ENCODE results near the gene PLEKHG1.
A peak's percentile ranks its signal among the peaks of the same experiment; 100 is the strongest.

The PLEKHG1 gene

DNA sequence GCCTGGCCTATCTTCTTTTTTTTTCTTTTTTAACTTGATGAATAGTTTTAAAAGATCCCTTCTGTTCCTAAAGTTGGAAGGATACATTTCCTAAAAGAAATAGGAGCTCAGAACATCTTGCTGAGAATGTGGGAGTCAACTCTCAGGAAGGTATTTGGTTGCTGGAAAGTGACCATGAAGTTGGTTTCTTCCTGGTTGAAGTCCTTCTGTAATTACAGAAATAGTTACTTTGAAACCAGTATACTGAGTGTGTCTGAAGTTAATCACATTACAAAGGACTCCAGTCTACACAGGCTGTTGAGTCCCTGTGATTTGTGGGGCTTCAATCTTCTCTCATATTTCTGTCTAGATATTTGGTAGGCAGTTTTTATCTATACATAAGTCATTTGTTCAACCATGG is 9.8 kb upstream of the PLEKHG1 start:
- DNase-seq (ENCODE audit: low read depth) = no peak

DNA sequence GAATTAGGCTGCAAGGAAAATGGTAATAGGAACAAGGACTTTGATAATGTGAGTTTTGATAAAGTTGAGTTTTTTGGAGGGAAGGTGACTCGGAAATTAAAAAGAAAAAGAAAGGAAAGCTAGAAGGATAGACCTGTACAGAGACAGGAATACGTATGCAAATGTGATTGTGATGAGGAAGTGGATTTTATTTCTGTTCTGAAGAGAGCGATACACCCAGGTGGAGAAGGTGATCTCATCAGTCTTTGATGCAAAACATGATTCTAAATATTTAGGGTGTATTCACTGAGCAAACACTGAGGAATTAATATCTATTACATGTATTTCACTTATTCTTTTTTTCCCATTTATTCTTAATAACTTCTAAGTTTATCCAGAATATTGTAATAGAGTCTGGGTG is 9.2 kb upstream of the PLEKHG1 start:
- no peak for DNase-seq (ENCODE audit: low read depth)

DNA sequence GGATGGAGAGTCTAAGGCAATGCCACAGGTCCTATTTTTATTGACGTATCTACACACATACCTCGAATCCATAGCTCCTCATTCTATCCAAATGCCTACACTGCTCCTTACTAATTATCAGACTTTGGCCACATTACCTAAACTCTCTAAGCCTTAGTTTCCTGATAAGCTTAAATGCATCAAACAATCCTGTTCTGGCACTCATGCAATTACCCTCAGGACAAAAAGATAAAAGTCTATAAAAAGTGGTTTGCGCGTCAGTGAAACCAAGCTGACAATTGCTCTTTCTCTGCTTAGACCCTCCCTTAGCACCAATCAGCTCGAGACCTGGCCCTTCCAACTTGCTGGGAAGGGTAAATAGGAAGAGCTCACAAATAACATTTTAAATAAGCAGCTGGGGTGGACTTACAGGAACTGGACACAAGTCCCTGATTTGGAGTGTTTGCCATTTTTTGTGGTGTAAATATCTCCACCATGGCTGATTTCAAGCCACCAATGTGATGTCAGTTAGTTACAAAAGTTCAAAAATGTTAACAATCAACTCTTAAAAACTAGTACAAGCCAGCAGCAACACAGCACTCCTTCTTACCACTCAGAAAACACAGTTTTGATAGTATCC is 7.2 kb upstream of the PLEKHG1 start:
- no peak for DNase-seq (ENCODE audit: low read depth)

DNA sequence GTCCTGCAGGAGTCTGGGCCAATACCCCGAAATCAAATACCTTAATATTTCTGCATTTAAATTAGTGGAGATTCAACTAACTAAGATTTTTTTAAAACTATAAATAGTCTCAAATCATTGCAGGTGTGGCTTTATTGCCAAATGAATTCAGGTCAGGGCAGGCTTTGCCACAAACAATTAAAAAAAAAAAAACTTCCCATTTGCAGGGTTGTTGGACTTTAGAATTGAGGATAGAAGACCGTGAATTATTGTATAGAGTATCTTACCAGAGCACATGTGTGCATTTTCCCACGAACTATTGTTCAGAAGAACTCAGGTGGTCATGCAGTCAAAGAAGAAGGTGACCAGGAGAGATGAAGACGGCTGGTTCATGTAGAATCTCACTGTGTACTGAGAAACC is 6.6 kb upstream of the PLEKHG1 start:
- no peak for DNase-seq (ENCODE audit: low read depth)

DNA sequence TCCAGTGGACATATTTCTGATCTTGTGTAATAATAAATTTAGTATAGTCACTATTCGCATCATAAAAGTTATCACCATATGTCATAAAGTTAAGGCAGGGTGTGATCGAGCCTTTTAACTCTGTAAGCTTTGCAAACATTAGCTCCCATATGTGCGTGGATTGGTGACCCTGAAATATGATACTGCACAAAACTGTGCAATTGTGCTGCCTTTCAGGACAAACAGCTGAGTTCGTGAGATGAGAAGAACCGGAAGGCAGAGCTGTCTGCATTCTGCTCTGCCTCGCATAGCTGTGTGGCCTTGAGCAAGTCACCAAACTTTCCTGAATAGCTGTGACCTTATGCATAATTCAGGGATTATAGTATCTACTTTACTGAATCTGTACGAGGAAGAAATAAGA is 3.2 kb upstream of the PLEKHG1 start:
- no peak for DNase-seq (ENCODE audit: low read depth)

DNA sequence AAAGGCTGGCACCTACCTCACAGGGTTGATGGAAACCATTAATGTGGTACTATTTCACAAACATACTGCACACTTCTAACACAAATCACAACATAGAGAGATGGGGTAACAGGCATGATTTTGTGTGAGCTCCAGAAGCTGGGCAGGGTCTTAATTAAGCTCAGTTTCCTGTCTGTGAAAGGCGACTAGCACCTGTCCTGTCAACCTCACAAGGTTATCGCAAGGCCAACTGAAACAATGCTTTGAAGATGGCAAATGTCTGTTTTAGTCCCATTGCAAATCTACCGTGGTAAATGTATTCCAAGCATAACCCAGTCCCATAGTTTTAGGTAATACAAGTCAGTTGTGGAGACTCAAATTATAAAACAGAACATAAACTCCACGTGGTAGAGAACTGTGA is 1.3 kb upstream of the PLEKHG1 start:
- DNase-seq (ENCODE audit: low read depth) = no peak

DNA sequence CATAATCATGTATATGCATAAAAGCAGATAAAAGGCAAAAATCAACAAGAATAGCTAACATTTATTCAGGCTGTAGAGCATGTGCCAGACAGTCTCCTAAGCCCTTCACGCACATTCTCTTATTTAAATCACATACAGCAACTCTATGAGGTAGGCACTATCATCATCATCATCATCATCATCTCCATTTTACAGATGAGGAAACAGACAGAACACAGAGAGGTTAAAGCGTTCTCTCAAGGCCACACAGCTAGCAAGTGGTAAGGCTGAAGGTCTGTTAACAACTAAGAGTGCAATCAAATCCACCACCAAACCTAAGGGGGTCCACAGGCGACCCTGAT is 857 bp upstream of the PLEKHG1 start:
- DNase-seq (ENCODE audit: low read depth) = no peak

DNA sequence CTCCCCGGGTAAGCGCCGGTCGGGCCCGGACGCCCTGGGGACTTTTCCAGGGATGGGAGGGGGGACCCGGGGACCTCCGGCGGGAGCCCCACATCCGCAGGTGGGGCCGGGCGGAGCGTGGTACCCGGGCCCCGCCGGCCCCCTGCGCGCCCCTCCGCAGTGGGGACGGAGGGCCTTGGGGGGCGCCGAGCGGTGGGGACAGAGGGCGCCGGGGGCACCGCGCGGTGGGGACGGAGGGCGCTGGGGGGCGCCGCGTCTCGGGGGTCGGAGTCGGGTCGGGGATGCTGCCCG is 270 bp downstream of the PLEKHG1 start:
- no peak for DNase-seq (ENCODE audit: low read depth)

DNA sequence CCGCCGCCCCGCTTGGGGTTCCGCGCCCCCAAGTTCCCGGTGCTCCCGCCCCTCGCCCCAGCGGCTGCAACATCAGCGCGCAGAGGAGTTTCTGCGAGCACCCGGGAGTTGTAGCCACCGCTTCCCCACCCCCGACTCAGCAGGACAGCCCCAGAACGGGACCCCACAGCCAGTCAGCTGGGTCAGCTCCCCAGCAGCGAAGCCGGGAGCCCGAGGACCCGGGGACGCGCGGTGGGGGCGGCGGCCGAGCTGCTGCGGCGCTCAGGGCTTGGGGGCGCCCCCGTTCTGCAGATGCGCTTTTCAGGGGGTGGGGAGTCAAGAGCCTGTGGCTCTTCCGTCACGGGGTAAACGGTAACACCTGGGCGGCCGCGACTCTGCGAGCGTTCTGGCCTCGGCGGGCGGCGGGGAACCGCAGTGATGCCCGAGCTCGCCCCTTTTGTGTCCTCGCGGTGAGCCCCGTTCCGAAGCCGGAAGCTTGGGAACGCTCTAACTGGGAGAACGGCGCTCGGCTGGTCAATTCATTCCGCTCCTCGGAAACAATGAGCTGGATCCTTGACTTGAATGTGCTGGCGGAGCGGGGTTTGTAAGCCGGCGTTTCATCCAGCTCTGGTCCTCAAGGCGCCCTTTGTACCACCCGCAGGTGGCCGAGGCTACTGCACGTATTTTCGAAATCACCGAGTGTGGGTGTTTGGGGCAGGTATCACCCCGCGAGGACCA is 774 bp downstream of the PLEKHG1 start:
- peak; percentile 39 for DNase-seq (ENCODE audit: low read depth)

DNA sequence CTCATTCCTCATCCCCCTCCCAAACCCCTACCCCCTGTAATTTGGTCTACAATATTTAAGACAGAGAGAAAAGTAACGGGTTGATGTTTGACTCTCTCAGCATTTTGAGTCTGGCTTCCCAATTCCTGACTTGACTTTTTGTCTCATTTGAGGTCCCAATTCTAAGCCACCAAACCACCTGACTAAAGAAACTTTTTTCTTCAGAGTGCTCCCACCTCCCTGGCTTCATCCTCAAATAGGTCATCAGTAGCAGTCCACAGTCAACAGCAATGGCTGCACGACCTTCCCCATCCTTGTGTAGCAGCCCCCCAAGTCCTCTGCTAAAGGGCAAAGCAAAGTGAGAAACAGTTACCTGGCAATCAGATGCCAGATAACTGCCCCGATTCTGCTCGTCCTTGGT is 1.8 kb downstream of the PLEKHG1 start:
- DNase-seq (ENCODE audit: low read depth) = no peak

DNA sequence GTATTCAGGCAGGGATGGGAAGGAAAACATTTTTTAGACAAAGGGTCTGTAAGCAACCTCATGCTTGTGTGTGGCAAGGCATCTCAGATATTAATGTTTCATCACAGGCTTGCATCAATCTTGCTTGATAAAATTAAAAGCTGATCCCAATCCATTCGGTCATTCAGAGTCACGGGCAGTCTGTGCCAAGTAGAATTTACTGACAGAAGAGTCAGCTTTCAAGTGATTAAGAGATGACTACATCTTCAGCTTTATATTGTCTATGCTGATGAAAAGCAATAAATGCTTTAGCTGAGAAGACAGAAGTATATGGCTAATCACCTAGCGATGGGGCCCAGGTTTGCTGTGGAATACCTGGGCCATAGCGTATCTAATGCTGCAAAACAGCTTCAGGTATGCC is 3.5 kb downstream of the PLEKHG1 start:
- no peak for DNase-seq (ENCODE audit: low read depth)

DNA sequence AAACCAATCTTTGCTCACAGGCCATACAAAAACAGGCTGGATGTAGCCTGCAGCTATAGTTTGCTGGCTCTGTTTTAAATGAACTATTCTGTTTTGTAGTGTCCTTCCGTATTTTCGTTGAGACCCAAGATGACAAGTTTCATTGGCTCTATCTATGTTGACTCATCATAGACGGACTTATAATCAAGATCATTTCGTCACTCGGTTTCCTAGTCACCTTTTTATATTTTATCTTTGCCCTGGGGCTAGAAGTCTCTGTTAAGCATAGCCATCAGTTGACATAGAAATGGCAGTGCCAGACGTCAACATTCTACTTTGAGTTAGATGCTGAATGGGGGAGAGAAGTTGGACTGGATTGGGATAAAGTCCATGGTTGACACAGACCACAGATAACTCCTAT is 4.8 kb downstream of the PLEKHG1 start:
- DNase-seq (ENCODE audit: low read depth) = no peak

DNA sequence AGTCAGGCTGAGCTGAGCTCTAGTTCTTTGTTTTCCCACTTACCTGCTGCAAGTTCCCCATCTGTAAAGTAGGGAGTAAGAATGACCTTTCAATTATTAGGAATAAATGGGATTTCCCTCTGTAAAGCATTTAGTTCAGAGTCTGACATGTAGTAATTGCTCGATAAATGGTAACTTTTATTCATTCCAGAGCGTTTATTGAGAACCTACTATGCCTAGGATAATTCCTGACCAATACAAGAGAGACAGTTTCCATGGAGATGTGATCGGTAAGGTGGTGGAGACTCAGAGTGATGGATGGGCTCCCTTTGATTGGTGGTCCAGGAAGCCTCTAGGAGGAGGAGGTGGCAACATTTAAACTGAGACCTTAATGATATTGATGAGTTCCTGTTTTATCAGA is 5.6 kb downstream of the PLEKHG1 start:
- no peak for DNase-seq (ENCODE audit: low read depth)

DNA sequence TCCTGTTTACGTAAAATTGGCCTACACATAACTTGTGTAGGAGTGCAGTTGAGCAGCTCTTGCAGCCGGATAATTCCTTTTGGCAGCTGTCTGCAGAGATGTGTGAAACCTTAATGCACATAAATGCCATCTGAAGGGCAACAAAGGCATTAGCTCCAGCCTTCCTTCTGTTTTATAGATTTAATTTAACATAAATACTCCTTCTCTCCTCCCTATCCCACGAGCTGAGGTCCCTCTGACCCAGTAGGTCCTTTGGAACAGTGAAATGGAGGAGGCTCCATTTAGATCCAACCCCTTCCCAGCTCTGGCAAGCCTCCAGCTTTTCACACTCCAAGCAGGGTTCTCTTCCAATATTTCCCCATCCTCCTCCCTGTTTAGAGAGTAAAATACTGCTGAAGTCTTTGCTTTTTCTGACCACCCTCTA is 6.5 kb downstream of the PLEKHG1 start:
- no peak for DNase-seq (ENCODE audit: low read depth)

DNA sequence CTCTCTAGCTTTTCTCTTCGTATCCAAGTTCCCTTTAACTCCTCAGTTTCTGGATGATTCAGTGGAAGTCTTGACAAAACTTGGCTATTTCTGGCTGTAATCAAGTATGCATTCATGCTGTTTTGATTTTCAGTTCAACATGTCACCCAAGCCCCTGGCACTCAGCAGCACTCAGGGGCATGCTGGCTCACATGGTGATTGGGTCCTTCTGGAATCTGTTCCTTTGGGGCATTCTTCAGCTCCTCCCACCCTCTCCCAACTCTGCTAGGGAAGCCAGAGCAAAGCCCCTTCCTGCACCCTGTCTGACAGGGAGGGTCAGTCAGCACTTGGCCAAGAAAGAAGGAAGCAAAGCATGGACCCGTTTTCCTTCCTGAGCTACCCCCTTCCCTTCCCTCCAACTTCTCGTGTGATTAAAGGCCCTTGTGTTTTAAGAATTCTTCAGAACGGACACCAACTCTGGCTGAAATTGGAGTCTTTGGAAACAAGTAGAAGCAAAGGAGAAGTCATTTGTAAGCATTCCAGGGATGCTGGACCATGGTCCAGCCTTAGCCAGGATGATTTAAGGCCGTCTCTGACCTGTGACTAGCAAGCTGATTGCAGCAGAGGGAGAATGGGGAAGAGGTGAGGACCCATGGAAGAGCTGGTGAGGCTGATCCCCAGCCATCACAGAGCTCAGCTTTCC is 7.1 kb downstream of the PLEKHG1 start:
- DNase-seq (ENCODE audit: low read depth) = no peak

DNA sequence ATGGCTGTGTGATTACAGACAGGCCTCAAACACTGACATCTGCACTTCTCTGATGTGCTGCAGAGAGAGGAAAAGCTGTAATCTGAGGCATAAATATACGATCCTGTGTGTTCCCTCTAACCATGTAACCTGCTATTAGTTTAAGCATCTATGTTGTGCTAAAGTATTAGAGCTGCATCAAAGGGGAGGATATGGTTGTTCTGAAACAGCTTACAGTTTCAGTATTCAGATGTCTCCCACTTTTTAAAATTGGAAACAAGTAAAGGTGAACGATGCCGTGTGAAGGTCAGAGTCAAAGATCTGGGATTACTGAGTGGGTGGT is 7.6 kb downstream of the PLEKHG1 start:
- DNase-seq (ENCODE audit: low read depth) = no peak

DNA sequence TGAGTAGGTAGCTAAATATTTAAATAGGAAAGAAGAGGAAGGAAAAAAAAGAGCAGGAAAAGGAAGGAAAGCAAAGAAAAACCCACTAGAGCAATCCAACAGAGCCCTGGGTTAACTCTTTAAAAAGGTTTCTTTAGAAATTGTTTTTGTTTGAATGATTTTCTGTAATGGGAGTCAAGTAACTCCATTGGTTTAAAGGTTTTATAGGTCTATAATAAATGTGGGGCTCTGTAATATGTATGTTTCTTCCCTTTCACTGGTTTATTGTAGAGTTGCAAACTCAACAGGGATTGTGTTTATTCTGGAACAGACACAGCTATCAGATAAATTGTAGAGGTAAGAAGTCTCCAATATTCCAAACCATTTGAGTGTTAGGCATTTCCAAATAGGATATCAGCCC is 10.9 kb downstream of the PLEKHG1 start:
- DNase-seq (ENCODE audit: low read depth) = no peak

DNA sequence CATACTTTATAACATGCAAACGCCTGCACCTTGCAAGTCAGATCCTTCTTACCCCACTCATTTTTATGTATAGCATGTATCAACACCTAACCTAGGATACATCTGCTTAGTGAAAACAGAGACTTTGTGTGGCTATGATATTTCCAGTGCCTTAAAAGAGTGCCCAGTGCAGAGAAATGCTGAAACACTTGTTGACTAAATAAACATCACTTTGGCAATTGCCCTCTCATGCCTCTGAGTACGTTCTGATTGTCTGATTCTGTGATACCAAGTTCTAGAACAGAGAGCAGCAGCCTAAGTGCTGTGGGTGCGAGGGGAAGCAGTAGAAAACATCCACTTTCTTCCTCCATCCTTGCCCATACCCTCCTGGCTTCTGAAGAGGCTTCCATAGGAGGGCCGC is 13.6 kb downstream of the PLEKHG1 start:
- DNase-seq (ENCODE audit: low read depth) = no peak

DNA sequence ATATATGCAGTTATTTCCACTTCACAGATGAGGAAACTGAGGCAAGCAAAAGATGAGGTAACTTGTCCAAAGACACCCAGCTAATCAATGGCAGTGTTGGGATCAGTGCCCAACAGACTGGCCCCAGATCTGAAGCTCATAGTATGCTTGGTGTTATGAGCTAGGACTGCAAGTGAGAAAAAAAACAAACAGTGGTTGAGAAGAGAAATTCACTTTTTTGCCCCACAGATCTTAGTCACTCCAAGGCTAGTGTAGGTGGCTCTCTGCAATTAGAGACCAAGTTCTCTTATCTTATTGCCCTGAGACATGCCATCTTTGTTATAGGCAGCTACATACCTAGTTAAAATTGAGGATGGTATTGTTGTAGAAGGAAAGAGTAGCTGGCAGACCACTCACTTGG is 16.3 kb downstream of the PLEKHG1 start:
- DNase-seq (ENCODE audit: low read depth) = no peak

DNA sequence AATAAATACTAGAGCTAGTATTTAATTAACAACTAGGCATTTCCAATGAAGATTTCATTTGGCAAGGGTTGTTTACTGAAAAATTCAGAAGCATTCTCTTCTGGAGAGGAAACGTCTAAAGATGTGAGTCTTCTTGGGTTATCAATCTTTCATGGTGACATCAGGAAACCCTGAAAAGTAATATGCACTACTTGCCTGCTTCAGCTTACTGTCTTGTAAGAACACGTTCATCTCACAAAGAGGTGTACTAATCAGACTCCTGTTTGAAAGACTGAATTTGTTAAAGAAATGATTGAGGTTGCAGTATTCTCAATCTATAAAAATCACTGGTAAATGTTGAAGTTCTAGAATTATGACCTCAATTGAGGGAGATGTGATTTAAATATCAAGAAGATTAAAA is 16.9 kb downstream of the PLEKHG1 start:
- DNase-seq (ENCODE audit: low read depth) = no peak

DNA sequence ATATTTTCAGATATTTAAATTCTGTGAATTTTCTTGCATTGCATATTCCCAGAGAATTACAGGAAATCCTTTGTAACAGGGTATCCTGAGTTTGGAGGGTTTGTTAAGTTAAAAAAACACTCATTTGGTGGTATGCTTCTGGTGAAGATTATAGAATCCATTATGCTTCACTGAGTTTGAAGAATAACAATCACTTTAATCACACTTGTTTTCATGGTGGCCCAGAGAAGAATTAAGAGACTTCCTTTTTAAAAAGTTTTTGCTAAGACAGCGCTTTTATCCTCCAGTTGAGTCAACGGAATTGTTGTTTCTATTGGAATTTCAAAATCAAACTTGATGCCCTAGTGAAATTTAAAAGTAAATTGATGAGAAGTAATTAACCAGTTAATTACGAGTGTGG is 17.4 kb downstream of the PLEKHG1 start:
- no peak for DNase-seq (ENCODE audit: low read depth)

DNA sequence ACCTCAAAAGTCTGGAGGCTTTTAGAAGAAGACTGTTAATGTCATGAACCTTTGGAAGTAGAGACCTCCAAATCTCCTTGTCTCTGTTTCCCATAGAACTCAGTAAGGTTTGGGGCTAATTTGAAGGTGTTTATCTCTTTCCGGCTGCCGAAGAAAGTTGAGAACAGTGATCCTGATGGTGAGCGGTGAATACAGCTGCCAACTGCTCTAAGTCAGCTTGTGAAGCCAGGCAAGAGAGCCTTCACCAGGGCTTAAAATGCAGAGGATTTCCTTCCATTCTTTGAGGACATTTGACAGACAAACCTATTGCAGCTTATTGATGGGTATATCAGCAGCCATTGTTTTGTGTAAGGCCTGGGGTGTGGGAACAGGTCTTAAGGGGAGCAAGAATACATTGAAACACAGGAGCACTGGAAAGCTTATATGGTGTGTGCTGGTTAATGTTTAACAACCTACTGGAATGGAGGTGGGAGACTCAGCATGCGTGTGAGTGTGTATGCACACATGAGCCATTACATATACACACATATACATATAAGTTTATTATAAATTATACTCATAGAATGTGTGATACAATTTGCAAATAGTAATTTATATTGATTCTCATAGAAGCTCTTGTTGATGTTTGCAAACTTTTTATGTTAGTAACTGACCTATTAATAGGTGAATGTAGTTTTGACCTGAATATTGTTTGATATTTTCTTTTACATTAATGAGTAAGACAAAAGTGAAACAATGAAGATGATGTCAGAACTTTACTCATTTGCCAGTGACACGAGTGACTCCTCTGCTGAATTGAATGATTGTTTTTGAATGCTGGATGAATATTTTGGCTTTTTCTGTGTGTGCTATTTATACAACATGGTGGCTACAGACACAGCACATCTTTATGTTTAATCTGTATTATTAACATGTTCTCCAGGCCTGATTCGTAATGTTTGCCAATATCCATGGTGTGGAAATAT is 18.1 kb downstream of the PLEKHG1 start:
- no peak for DNase-seq (ENCODE audit: low read depth)

DNA sequence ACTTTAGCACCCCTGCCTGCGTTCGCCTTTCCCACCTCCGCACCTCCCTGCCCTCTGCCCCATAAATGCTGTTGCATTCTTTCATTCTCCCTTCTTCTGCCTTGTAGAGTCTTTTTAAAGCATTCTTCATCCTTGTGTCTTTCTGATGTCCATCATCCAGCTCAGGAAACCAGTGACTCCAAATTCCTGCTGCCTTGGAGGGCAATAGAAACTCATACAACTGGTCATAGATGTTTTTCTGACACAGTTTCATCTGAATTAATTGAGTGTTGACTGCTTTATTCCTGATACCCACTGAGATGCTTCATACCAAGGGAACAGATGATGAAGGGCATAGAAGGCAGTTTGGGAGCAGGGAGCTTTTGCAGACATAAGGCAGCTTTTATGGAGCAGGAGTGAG is 19.6 kb downstream of the PLEKHG1 start:
- DNase-seq (ENCODE audit: low read depth) = no peak

All from activated T-cell treated with anti-CD3 and anti-CD28 coated beads for 24 hours (primary cell).